ENCODE data around the gene TENM4.

The TENM4 gene

DNA sequence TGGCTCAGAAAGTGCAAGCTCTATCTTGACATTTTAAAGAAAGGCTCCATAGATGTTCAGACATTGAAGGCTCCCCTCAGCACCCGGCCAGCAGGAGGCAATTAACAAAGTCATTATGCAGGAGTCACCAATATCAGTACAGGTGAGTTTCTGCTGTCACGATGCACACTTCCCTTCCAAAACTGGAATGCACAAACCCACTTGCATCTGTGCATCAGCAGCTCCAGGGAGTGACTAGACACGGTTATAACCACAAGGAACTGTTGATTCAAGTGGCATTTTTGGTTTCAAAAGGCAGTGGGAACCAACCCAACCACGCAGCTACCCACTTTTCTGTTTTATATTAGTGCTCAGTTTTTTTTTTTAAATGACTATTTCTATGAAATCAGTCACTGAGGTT, 572.3 kb downstream of the TENM4 start:
- no peak for DNase-seq (ENCODE audit: low read depth in 1 of 2, low spot score in 1 of 2)

DNA sequence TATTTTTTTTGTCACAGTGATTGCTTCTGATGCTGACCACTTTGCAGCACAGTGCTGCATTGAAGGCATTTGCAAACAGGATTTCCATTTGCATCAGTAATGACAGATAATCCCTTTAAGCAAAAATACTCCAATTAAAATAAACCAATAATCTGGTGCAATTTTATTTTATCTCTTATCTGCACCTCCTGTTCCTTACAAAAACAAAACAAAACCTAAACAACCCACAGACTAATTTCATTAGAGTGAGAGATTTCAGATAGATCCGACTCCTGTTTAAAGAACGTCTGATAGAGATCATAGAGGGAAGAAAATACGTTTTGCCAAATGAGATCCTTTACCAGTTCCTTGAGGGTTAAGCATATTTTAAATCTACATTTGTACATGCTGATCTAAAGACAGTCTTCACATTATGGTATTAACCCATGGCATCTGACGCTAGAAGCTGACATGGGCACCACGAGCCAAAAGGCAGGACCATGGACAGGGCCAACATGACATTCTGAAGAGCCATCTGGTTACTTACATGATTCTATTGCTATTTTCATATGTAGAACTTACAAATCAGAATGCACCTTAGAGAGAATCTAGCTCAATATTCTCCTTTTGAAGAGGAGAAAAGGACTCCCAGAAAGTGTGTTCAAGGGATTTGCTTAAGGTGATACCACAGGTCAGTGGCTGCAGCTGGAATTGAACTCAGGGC, 580.0 kb downstream of the TENM4 start:
- no peak for DNase-seq (ENCODE audit: low read depth in 1 of 2, low spot score in 1 of 2)

DNA sequence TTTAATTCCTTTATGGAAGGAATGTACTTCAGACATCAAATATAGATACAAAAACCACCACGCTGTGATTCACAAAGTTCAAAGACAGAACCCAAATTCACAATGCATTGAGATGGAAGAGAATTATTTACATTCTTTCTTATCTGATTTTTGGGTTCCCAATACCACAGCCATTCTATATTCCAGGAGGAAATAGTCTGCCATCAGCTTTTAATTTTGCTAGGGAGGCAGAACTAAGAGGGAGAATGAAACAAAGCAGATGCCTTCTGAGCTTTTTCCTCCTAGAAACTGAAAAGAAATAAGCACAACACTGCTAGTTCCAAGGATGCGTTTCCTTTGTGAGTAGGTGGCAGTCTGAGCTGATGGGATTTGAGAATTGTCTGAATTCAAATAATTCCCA, 583.1 kb downstream of the TENM4 start:
- no peak for DNase-seq (ENCODE audit: low read depth in 1 of 2, low spot score in 1 of 2)

DNA sequence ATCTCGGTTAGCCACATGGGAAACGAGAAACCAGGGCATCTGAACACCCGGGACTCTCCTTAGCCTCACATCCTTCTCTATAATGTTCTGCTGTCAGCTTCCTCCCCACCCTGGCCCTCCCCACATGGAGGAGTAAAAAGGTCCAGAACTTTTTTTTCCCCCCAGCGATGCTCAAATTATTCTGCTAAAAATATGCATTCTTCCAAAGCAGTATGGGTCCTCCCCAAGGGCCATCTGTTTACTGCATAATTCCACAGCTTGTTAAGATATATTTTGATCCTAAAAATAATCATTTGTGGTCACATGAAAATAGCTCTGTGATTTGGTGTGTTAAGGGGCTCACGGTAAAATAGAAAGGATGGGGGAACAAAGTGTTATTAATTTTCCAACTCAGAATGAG, 584.6 kb downstream of the TENM4 start:
- no peak for DNase-seq (ENCODE audit: low read depth in 1 of 2, low spot score in 1 of 2)

DNA sequence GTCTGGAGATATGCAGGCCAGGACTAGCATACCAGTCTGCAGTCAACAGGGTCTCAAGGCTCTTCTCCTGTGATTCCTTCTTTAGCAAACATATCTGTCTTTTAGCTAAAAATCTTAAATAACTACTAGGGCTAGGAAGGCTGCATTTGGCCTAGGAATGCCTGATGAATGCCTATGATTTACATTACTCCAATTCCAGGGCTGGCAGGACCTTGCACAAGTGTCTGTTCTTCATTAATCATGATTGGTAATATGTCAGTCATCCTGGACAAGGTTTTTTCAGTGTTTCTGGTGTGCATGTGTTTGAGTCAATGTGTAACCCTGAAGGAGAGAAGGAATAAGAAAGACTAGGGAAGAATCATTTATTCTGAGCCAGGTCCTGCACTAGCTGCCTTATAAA, 585.7 kb downstream of the TENM4 start:
- no peak for DNase-seq (ENCODE audit: low read depth in 1 of 2, low spot score in 1 of 2)

DNA sequence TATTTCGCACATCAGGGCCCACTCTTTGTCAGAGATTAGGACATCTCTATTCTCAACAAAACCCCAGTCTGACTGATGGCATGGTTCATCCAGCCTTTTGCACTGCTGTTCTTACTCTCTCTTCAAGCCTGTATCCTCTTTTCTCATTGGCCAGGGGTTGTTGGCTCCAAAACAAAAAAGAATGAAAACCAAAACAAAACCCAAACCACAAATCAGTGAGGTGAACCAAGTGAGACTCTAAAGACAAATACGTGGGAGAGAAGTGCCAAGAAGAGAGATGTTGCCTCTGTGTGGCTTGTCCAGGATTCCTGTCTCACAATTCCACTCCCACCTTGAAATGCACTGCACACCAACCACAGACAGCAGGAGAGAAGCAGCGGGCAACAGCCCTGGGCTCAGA, 587.3 kb downstream of the TENM4 start:
- no peak for DNase-seq (ENCODE audit: low read depth in 1 of 2, low spot score in 1 of 2)

DNA sequence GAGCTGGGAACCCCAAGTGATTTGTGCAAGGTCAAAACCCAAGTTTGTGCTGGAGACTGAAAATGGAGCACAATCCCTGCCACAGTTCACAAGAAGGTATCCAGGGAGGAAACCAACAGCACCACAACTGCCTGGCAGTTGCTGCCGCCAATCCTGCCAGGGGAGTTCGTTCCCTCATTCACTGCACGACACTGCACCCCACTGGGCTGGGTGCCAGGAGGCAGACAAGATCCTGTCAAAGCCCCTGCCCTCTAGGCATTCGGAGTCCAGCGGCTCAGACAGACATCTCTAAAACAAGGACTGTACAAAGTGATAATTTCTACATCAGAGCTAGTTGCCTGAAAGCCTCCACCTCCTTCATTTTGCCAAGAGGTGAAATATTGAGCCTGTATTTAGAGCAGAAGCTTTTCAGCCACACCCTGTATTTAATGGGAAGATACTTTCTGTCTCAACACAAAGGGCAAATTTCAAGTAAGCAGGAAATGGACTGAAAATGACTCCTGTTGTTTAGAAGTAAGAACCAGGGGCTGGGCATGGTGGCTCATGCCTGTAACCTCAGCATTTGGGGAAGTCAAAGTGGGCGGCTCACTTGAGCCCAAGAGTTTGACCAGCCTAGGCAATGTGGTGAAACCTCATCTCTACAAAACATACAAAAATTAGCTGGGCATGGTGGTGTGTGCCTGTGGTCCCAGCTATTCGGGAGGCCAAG, 588.8 kb downstream of the TENM4 start:
- DNase-seq (ENCODE audit: low read depth in 1 of 2, low spot score in 1 of 2), result no peak

DNA sequence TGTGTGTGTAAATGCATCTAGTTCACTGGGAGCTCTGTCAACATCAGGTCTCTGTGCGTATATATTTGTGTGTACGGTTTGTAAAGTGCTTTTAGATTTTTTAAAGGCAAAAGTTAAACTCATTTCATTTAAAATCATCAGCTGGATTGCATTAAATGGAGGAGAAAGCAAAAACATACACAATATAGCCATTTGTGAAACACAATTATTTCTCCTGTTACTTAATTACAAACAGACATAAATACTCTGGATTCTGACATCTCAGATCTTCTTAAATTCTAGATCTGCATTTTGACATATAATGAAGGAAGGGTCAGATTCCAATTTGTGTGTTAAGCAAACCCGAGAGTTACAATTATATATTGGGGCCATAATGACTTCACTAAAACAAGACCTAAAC, 590.8 kb downstream of the TENM4 start:
- DNase-seq (ENCODE audit: low read depth in 1 of 2, low spot score in 1 of 2), result no peak

DNA sequence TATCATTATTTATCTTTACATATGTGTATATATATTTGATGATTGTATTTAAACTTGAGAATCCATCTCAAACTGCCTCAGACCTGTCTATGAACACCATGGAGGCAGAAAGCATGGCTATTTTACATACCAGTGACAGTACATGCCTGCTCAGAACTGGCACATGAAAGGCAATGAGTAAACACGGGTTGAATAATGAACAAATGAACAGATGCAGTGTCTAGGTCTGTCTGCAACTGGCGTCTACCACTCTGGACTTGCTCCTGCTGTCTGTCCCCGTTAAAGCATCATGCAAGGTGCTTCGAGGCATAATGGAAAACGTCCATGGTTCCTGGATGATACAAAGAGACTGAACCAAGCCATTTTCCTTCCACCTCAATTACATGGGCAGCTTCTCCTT, 594.6 kb downstream of the TENM4 start:
- no peak for DNase-seq (ENCODE audit: low read depth in 1 of 2, low spot score in 1 of 2)

DNA sequence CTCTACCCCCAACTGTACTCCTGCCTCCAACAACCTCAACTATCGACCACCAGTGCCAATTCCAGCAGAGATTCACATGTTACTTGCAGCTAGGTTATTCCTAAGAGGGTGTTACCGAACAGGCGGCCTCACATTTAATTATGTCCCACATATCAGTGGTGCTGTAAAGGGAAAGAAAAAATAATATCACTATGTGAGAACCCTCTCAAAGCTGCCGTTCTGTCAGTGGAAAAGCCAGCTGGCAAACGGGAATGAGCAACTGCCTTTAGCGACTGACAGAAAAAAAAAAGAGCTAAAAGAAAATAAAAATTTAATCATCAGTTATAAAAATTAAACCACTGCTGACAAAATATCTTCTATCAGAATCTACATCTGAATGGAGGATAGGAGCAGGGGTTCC, 595.3 kb downstream of the TENM4 start:
- DNase-seq (ENCODE audit: low read depth in 1 of 2, low spot score in 1 of 2), result no peak

DNA sequence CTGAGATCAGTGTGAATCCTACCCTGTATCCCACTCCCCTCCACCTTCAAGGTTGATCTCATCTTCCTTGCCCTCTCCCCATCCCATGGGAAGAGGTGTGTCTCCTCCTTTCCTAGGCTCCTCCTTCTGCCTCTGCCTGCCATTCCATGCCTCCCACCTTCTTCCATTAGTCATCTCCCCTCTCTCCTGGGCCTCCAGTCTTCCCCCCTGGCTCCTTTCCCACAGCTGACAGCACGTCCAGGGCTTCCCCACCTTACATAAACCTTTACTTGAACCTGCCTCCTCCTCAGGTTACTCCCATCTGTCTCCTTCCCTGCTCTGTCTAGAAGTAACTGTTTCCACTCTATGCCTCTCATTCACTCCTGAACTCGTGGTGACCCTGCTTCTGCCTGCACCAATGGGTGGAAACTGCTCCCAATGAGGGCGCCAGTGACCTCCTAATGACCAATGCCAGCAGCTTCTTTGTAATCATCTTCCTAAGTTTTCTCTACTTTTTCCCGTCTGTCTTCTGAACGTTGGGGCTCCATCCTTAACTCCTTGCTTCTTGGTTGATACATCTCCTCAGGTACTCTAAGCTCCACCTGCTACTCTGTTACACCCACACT, 599.3 kb downstream of the TENM4 start:
- DNase-seq (ENCODE audit: low read depth in 1 of 2, low spot score in 1 of 2), result no peak

DNA sequence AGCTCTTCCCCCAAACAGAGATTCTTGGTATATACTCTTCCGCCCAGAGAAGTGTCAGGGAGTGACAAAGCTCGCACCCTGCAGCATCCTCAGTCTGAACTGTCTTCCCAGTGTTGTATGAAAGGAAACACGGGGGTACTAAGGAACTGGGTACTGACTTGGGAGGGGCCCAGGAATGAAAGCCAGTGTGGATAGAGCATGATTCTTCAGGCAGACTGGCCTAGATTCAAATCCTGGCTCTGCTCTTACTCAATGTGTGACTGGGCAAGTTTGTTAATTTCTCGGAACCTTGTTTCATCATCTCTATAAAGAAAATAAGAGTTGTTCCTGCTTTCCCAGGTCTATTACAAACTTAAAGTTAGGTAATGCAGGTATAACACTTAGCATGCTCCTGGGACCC, 600.2 kb downstream of the TENM4 start:
- DNase-seq (ENCODE audit: low read depth in 1 of 2, low spot score in 1 of 2), result no peak

DNA sequence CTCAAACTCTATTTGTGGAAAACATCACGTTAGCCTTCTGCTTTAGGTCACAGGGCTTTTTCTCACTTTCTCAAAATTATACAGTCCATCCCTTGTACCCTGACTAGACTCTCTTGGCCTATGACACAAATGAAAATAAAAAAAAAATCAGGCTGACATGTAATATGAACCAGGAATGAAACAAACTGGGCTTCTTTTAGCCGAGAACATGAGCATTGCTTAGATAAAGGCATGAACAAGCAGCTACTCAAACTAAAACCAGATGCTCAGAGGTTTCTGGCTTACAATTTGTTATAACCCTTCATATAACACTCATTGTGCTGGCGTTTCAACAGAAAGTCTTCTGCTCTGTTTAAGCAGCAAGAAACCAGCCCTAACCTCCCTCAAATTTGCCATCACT, 600.6 kb downstream of the TENM4 start:
- DNase-seq (ENCODE audit: low read depth in 1 of 2, low spot score in 1 of 2), result no peak

DNA sequence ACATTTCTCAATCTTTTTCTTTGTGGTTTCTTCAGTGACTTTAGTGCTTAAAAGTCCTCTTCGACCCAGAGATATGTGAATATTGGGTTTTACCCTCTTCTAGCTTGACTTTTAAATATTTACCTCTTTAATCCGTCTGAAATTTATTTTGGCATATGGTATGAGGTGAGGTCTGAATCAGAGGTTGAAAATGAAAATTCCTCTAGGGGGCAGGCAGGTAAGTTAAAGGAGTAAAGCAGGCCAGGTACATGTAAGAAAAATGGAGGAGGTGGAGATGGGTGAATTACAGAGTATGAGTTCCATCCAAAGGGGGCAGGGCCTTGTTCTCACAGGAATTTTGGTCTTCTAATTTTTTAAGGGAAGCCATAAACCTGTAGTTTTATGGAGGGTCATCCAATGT, 602.4 kb downstream of the TENM4 start:
- no peak for DNase-seq (ENCODE audit: low read depth in 1 of 2, low spot score in 1 of 2)

DNA sequence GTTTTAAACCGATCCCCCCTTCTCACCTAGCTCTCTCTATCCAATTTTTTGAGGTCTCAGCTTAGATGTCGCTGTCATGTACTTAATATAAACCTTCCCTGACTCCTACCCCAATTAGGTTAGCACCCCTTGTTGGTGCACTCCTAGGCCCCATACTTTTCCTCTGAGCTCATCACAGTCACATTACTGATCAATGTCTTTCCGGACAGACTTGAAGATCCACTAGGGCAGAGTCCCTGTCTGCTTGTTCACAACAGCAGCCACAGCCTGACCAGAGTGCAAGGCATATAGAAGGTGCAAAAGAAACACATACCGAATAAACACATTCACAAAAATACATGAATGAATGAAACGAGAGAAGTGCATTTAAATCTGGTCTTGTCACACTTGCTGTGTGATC, 605.2 kb downstream of the TENM4 start:
- no peak for DNase-seq (ENCODE audit: low read depth in 1 of 2, low spot score in 1 of 2)

DNA sequence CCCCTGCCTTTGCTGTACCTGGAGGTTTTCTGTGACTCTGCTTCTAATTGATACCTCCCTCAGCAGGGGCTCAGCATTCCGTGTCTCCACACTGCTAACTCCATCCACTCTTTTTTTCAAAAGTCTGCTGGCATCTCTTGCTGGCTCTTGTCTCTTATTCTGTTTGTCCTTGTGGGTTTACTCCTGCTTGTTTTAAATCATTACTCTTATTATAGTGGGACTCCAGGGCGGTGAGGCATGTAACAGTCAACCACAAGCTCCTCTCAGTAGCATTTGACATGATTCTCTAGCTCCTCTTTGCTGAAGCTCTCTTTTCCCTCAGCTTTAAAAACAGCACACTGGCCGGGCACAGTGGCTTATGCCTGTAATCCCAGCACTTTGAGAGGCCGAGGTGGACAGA, 605.9 kb downstream of the TENM4 start:
- no peak for DNase-seq (ENCODE audit: low read depth in 1 of 2, low spot score in 1 of 2)

DNA sequence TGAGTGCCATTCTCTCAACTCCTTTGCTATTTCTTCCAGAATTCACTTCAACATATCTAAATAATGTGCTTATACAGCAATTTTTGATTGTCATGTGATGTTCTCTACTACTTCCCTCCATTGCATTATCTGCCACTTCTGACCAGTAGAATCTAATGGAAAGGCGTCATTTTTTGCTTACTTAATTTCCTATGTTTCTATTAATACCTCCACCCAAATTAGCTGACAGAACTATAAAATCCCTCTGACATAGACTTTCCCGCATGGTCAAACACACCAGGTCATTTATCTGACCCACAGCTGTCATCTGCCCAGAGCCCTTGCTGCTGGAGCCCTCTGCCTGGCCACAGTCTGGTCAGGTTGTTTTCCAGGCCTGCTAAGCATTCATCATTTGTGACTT, 607.6 kb downstream of the TENM4 start:
- no peak for DNase-seq (ENCODE audit: low read depth in 1 of 2, low spot score in 1 of 2)

DNA sequence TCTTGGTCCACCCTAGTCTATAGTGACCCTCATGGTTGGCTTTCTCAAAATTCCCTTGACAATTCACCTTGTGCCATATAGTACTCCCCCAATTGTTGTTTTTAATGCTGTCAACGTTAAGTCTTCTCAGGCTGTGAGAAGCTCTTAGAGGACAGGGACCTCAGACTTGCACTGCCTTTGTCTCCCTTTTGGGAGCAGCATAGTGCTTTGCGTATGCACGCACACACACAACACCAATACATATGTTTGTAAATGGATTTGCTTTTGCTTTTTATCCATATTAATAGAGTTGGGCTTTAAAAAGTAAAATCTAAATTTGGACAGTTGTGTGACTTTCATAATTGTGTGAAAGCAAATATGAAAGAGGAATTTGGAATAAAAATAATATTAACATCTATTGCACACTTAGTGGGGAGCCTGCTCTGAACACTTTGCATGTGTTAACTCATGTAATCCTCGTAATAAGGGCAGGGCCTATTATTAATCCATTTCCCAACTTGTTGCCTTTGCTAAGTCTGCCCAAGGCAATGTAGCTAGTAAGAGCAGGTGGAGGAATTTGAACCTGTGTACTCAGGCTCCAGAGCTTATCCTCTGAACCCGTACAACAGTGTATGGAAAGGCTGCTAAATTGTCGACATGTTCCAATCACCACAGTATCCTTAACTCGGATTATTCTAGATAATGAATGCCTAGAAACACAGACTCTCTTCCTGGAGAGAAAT, 608.4 kb downstream of the TENM4 start:
- DNase-seq (ENCODE audit: low read depth in 1 of 2, low spot score in 1 of 2), result no peak

DNA sequence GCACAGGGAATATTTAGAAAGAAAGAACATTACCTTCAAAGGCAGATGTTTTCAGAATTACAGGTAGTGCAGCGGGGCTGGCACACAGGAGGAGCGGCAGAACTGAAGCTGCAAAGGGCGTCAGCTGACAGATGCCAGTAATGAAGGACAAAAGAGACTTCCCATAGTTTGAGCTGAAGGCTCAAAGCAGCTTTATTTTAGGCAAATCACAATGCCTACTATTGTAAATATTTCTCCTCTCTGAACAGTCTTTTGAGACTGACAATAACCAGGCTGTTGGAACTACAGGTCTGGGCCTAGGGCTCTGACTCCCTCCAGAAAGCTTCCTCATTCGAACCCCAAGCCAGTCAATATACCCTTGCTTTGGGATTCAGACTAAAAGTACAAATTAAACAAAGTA, 609.3 kb downstream of the TENM4 start:
- DNase-seq (ENCODE audit: low read depth in 1 of 2, low spot score in 1 of 2), result no peak

DNA sequence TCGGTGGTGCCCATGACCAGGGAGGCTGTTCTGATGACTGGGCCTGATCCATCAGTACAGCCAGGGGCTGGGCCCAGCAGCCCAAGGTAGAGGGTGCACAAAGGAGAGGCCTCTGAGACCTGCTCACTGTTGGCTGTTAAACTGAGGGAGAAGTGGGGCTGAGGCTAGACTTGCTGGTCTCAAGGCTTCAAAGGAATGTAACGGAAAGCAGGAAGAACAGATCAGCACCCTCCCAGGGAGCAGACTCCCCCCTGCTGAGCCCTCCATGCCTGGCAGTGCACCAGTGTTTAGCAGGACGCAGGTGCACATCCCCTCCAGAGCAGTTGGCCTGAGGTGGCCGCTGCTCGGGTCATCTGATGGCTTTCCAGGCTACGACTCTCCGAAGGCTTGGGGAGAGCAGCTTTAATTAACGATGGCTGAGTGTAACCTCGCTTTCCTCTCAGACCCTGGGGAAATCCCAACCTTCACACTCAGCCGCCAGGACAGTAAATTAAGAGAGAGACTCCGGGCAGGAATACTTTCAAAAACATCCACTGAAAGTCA, 610.5 kb downstream of the TENM4 start:
- no peak for DNase-seq (ENCODE audit: low read depth in 1 of 2, low spot score in 1 of 2)

DNA sequence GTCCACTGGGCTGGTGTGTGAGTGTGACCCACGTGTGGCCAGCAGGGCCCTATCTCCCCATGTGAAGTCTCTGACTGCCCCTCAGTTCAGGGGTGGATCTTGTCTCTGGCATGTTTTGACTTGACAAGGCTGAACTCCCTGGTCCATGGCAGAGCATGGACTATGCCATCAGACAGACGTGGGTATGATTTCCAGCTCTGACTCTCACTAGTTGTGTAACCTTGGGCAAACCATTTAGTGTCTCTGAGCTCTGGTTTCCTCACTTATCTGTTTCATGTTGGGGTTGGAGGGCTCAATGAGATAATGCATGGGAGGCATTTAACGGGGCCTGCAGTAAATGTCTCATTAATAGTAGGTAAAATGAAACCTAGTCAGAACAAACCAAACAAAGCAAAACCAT, 611.7 kb downstream of the TENM4 start:
- no peak for DNase-seq (ENCODE audit: low read depth in 1 of 2, low spot score in 1 of 2)

DNA sequence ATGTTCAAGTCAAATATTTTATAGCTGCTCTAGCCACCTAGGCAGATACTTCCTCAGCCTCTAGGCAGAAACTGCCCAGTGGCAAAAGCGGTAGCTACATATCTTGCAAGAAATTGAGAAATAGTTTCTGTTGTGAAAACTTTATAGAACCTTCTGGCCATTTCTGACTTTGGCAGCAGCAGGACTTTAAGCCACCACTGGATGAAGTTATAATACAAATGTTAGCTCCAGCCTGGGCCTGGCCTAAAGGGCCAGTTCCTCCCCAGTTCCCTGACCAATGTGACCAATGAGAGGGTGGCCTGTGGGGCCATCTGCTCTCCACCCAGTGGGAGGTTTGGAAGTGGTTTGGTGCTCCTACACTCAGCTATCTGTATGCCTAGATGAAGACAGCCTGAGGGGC, 612.2 kb downstream of the TENM4 start:
- no peak for DNase-seq (ENCODE audit: low read depth in 1 of 2, low spot score in 1 of 2)

All from activated CD4-positive, alpha-beta T cell treated with anti-CD3 and anti-CD28 coated beads, Interleukin-2, amount 50 U/mL, for 24 hours (primary cell).